ENCODE results near the gene GAR1. TPM values are rescaled to one million over a fixed set of nuclear protein-coding genes. Genes with fewer than 3 reads are reported as not detected.

Gene GAR1
- total RNA-seq, 3 donors from 2014 or later = 10.3 to 15.9 (median 11.5) TPM

DNA sequence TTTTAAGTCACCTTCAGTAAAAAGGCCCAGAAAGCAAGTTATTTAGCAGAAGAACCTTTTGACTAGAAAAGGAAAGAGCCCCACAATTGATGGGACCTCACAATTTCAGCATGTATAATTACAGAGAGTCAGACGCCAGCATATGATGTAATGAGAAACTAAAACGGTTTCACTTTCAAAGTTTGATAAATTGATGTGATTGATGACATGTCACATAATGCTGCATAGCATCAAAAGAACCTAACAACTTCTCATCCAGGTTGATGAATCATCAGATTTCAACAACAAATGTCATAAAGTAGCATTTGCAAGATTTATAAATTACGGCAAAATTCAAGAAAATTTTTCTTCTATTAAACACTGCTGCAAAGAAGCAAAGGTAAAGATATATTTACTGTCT is 3.9 kb upstream of the GAR1 start:
- H3K4me1 ChIP-seq (ENCODE audit: low read depth) = peaks cover 6% of the 10 kb centered on the region
- H3K36me3 ChIP-seq (ENCODE audit: low read depth) = no peaks in the 10 kb centered on the region
- ATAC-seq = no peak
- no peaks in the 10 kb centered on the region for H3K9me3 ChIP-seq
- TF ChIP-seq, protein P1, sequence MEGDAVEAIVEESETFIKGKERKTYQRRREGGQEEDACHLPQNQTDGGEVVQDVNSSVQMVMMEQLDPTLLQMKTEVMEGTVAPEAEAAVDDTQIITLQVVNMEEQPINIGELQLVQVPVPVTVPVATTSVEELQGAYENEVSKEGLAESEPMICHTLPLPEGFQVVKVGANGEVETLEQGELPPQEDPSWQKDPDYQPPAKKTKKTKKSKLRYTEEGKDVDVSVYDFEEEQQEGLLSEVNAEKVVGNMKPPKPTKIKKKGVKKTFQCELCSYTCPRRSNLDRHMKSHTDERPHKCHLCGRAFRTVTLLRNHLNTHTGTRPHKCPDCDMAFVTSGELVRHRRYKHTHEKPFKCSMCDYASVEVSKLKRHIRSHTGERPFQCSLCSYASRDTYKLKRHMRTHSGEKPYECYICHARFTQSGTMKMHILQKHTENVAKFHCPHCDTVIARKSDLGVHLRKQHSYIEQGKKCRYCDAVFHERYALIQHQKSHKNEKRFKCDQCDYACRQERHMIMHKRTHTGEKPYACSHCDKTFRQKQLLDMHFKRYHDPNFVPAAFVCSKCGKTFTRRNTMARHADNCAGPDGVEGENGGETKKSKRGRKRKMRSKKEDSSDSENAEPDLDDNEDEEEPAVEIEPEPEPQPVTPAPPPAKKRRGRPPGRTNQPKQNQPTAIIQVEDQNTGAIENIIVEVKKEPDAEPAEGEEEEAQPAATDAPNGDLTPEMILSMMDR (IDR thresholded peaks at IDR 0.05) = no peak
- H3K4me3 ChIP-seq = no peak overlapping the region
- intact Hi-C loops (cut with DNase I, micrococcal nuclease) = loop anchor here in 1 of 2 donors (10.0 kb wide), 1 partner anchor 387 kb away; no protein-coding TSS in a partner anchor
- no peak for DNase-seq

DNA sequence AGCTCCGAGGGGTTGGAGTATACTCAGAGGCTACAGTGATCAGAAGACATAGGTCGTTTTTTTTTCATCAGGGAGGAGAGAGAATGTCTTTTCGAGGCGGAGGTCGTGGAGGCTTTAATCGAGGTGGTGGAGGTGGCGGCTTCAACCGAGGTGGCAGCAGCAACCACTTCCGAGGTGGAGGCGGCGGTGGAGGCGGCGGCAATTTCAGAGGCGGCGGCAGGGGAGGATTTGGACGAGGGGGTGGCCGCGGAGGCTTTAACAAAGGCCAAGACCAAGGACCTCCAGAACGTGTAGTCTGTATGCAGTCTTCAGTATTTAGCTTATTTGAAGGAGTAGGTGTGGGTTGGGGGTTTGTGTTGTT is 500 bp downstream of the GAR1 start:
- peak; percentile 25 to 61 (median 52) for DNase-seq
- H3K9me3 ChIP-seq = no peaks in the 10 kb centered on the region
- H3K4me1 ChIP-seq (ENCODE audit: low read depth) = peaks cover 7% of the 10 kb centered on the region
- peak; percentile 13 for ATAC-seq
- intact Hi-C loops (cut with DNase I, micrococcal nuclease) = loop anchor here in 1 of 2 donors (10.0 kb wide), 1 partner anchor 391 kb away; no protein-coding TSS in a partner anchor
- peak overlapping the region; percentile 46 for H3K4me3 ChIP-seq
- H3K36me3 ChIP-seq (ENCODE audit: low read depth) = no peaks in the 10 kb centered on the region
- TF ChIP-seq, protein P1 (IDR thresholded peaks at IDR 0.05) = no peak

DNA sequence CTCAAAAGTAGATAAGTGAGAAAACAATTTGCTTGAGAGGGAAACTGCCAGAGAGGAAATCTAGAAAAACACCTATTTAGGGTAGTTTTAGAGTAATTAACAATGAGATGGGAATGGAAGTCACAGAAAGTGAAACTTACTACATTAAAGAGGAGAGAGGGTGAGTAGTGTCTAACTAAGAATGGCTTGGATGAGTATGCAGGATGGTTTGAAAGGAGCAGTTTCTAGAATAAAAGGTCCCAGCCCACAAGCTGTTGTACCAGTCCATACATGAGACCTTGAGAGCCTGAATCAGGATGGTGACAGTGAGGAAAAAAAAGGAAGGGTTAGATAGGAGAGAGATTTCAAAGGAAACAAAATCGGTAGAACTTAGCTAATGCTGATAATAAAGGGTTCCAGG is 1.3 kb downstream of the GAR1 start:
- intact Hi-C loops (cut with DNase I, micrococcal nuclease) = loop anchor here in 1 of 2 donors (10.0 kb wide), 1 partner anchor 392 kb away; no protein-coding TSS in a partner anchor
- no peaks in the 10 kb centered on the region for H3K9me3 ChIP-seq
- DNase-seq (no peak), ATAC-seq (no peak)
- H3K4me1 ChIP-seq (ENCODE audit: low read depth) = peaks cover 7% of the 10 kb centered on the region
- no peaks in the 10 kb centered on the region for H3K36me3 ChIP-seq (ENCODE audit: low read depth)
- no peak overlapping the region for H3K4me3 ChIP-seq
- TF ChIP-seq, protein P1 (IDR thresholded peaks at IDR 0.05) = no peak

DNA sequence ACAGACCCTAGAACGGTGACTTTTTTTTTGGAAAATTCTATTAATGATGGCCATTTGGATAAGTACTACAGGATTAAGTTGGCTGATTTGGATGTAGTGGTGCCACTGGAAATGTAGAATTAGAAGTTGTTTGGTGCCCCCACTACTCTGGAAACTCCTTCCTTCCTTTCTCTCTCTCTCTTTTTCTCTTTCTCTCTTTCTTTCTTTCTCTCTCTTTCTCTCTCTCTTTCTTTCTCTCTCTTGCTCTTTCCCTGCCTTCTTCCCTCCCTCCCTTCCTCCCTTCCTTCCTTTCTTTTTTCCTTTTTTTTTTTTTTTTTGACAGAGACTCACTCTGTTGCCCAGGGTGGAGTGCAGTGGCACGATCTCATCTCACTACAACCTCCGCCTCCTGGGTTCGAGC is 2.7 kb downstream of the GAR1 start:
- no peak for DNase-seq
- peaks cover 7% of the 10 kb centered on the region for H3K4me1 ChIP-seq (ENCODE audit: low read depth)
- no peak for ATAC-seq
- TF ChIP-seq, protein P1 (IDR thresholded peaks at IDR 0.05) = no peak
- H3K4me3 ChIP-seq = no peak overlapping the region
- intact Hi-C loops (cut with DNase I, micrococcal nuclease) = loop anchor here in 1 of 2 donors (10.0 kb wide), 1 partner anchor 393 kb away; no protein-coding TSS in a partner anchor
- H3K9me3 ChIP-seq = no peaks in the 10 kb centered on the region
- H3K36me3 ChIP-seq (ENCODE audit: low read depth) = no peaks in the 10 kb centered on the region

DNA sequence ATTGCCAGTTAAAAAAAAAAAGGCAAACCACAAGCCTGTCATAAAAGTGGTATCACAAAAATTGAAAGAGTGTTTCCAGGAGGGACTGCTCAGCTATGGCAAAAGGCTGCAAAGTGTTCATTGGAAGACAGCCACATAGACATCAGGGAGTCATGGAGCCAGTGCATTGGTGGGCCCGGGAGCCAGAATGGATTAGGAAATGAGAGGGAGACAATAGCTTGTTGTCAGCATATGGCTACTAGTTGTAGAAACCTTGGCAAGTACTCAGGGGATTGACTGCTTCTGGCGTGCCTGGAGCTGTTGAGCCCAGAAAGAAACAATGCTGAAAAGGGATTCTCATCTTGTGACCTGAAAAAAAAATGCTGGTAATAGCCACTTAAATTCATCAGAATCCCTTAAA is 5.0 kb downstream of the GAR1 start:
- no peak overlapping the region for H3K4me3 ChIP-seq
- no peaks in the 10 kb centered on the region for H3K9me3 ChIP-seq
- H3K36me3 ChIP-seq (ENCODE audit: low read depth) = no peaks in the 10 kb centered on the region
- TF ChIP-seq, protein P1 (IDR thresholded peaks at IDR 0.05) = no peak
- H3K4me1 ChIP-seq (ENCODE audit: low read depth) = peaks cover 7% of the 10 kb centered on the region
- intact Hi-C loops (cut with DNase I, micrococcal nuclease) = loop anchor here in 1 of 2 donors (10.0 kb wide), 1 partner anchor 396 kb away; no protein-coding TSS in a partner anchor
- no peak for DNase-seq
- no peak for ATAC-seq

DNA sequence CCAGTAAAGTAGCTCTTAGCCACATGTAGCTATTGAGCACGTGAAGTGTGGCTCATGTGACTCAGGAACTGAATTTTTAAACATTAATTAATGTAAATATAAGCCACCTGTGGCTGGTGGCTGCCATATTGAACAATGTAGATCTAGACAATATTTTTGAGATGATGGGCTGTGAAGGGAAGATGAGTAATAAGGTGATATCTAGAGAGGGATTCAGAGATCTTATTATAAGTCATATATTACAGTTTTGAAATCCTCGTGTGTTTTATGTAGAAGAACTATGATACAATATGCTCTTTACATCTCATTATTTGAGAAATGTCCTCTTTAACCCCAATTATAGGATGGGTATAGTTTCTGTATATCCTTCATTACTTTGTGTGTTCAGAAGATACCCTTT is 5.6 kb downstream of the GAR1 start:
- Histone ChIP-seq H3K4me1 (ENCODE audit: low read depth) (peaks cover 6% of the 10 kb centered on the region), H3K9me3 (no peaks in the 10 kb centered on the region), H3K36me3 (ENCODE audit: low read depth) (no peaks in the 10 kb centered on the region), H3K4me3 (no peak overlapping the region)
- TF ChIP-seq, protein P1 (IDR thresholded peaks at IDR 0.05) = no peak
- intact Hi-C loops (cut with DNase I, micrococcal nuclease) = loop anchor here in 1 of 2 donors (10.0 kb wide), 1 partner anchor 396 kb away; no protein-coding TSS in a partner anchor
- ATAC-seq (no peak), DNase-seq (no peak)

Data from mucosa of descending colon (tissue), 3 donors.